ENCODE measurements around the gene RANBP17.

- TF ChIP-seq ZNF707 (tag by site-specific recombination; IDR thresholded peaks at IDR 0.05), result no peak
- no peak for TF ChIP-seq ELK4 (IDR thresholded peaks at IDR 0.05; ENCODE audit: borderline replicate concordance, low read depth, low read length)
- TF ChIP-seq REST (tag by site-specific recombination; IDR thresholded peaks at IDR 0.05), result no peak
- no peak for TF ChIP-seq CTCF (tag by site-specific recombination; IDR thresholded peaks at IDR 0.05)
- TF ChIP-seq ZBTB49 (tag by site-specific recombination; IDR thresholded peaks at IDR 0.05; ENCODE audit: low read depth), result no peak
- TF ChIP-seq ZNF18 (tag by site-specific recombination; IDR thresholded peaks at IDR 0.05), result no peak
- no peak for TF ChIP-seq GLI4 (tag by site-specific recombination; IDR thresholded peaks at IDR 0.05)
These were observed 76.1 kb downstream of the RANBP17 start for GRCh38 chr5:170937914-170938313.
